KMS-11 (cell line): ENCODE measurements around the gene FXR1.
"Not testable (repeated sequence)": the region's sequence is repeated elsewhere in the genome, so short reads cannot be mapped to it uniquely, and the experiment has no call there.

ENCODE experiments used
- H2AFZ ChIP-seq: fragments of 200-600 bp; sonication (generic); 2 replicates; pipeline ENCODE4 v1.6.1; 2016; ENCODE audit warnings: antibody characterized with exemption, mixed run types, low read depth
- H3K27ac ChIP-seq: fragments of 200-600 bp; sonication (generic); 2 replicates; pipeline ENCODE4 v1.6.1; 2016; ENCODE audit warnings: mild to moderate bottlenecking, mixed run types
- H3K27me3 ChIP-seq: fragments of 200-600 bp; sonication (generic); 2 replicates; pipeline ENCODE4 v1.6.1; 2017; ENCODE audit warnings: mild to moderate bottlenecking, low read depth, mixed run types, moderate library complexity; ENCODE audit not compliant: insufficient read depth
- H3K36me3 ChIP-seq: fragments of 200-600 bp; sonication (generic); 2 replicates; pipeline ENCODE4 v1.6.1; 2017; ENCODE audit warnings: mild to moderate bottlenecking, mixed run types; ENCODE audit not compliant: insufficient read depth
- H3K4me1 ChIP-seq: fragments of 200-600 bp; sonication (generic); 2 replicates; pipeline ENCODE4 v1.6.1; 2016; ENCODE audit warnings: mild to moderate bottlenecking, low read depth, mixed run types; ENCODE audit not compliant: poor library complexity, severe bottlenecking
- H3K4me2 ChIP-seq: fragments of 200-600 bp; sonication (generic); 2 replicates; pipeline ENCODE4 v1.7.0; 2016; ENCODE audit warnings: mild to moderate bottlenecking, mixed run types
- H3K4me3 ChIP-seq: fragments of 200-600 bp; sonication (generic); IDR thresholded peaks from 2 replicates; pipeline ENCODE4 v1.6.1; 2017; ENCODE audit warnings: low read depth, low read length, mixed read lengths; ENCODE audit not compliant: insufficient read depth
- H3K79me2 ChIP-seq: fragments of 200-600 bp; sonication (generic); 2 replicates; pipeline ENCODE4 v1.6.1; 2016; ENCODE audit warnings: low read depth, mixed run types; ENCODE audit not compliant: insufficient read depth
- H3K9ac ChIP-seq: fragments of 200-600 bp; sonication (generic); 2 replicates; pipeline ENCODE4 v1.6.1; 2016; ENCODE audit warnings: mild to moderate bottlenecking, mixed run types
- H4K20me1 ChIP-seq: fragments of 200-600 bp; sonication (generic); 2 replicates; pipeline ENCODE4 v1.6.1; 2016; ENCODE audit warnings: mild to moderate bottlenecking, mixed run types; ENCODE audit not compliant: insufficient read depth
- TF ChIP-seq, protein P1 (sequence below): fragments of 200-600 bp; sonication (generic); conservative IDR thresholded peaks from 2 replicates; pipeline ENCODE4 v1.6.1; 2017; ENCODE audit warnings: low read depth, mild to moderate bottlenecking, antibody characterized with exemption, low read length, moderate library complexity, mixed read lengths

FXR1 gene

DNA sequence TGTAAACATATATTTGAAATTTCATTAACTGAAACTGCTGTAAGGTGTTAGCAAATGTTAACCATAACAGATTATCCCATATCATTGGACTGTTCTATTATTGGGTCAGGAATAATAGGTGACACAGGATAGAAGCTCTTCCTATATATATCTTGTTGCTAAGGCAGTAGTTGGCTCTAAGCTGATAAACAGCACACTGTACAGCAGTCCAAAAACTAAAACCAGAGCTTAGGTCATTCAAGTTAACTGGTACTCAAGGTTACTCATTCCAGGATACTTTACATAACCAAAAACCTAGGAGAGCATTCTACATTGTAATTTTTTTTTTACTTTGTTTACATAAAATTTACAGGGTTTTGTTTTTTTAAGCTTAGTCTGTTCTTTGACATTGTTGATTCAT lies 68.1 kb downstream of the FXR1 start:
- no peak overlapping the region for H3K9ac ChIP-seq
- no peak overlapping the region for H2AFZ ChIP-seq
- H3K4me1 ChIP-seq, result peaks cover 32% of the 10 kb centered on the region
- no peaks in the 10 kb centered on the region for H3K79me2 ChIP-seq
- no peak overlapping the region for H3K4me2 ChIP-seq
- TF ChIP-seq, protein P1, sequence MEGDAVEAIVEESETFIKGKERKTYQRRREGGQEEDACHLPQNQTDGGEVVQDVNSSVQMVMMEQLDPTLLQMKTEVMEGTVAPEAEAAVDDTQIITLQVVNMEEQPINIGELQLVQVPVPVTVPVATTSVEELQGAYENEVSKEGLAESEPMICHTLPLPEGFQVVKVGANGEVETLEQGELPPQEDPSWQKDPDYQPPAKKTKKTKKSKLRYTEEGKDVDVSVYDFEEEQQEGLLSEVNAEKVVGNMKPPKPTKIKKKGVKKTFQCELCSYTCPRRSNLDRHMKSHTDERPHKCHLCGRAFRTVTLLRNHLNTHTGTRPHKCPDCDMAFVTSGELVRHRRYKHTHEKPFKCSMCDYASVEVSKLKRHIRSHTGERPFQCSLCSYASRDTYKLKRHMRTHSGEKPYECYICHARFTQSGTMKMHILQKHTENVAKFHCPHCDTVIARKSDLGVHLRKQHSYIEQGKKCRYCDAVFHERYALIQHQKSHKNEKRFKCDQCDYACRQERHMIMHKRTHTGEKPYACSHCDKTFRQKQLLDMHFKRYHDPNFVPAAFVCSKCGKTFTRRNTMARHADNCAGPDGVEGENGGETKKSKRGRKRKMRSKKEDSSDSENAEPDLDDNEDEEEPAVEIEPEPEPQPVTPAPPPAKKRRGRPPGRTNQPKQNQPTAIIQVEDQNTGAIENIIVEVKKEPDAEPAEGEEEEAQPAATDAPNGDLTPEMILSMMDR, result no peak
- no peak overlapping the region for H3K27ac ChIP-seq
- no peaks in the 10 kb centered on the region for H3K27me3 ChIP-seq
- H3K36me3 ChIP-seq, result 0 out of 2 replicates have a peak, but pooled peaks cover 3% of the 10 kb centered on the region
- no peaks in the 10 kb centered on the region for H4K20me1 ChIP-seq
- H3K4me3 ChIP-seq, result no peak overlapping the region

- H3K36me3 ChIP-seq, result 0 out of 2 replicates have a peak, but pooled peaks cover 3% of the 10 kb centered on the region
- no peaks in the 10 kb centered on the region for H3K27me3 ChIP-seq
- no peak overlapping the region for H3K9ac ChIP-seq
- H4K20me1 ChIP-seq, result no peaks in the 10 kb centered on the region
- H3K4me1 ChIP-seq, result peaks cover 32% of the 10 kb centered on the region
- peak overlapping the region; percentile 18; the same call in 1 of the 2 replicates for H3K4me2 ChIP-seq
- H3K79me2 ChIP-seq, result no peaks in the 10 kb centered on the region
- no peak overlapping the region for H3K4me3 ChIP-seq
- no peak overlapping the region for H2AFZ ChIP-seq
- TF ChIP-seq, protein P1, result no peak
- peak overlapping the region; percentile 4; the same call in 1 of the 2 replicates for H3K27ac ChIP-seq
Measured at GRCh38 chr3:180981912-180982311, 69.4 kb downstream of the FXR1 start.

DNA sequence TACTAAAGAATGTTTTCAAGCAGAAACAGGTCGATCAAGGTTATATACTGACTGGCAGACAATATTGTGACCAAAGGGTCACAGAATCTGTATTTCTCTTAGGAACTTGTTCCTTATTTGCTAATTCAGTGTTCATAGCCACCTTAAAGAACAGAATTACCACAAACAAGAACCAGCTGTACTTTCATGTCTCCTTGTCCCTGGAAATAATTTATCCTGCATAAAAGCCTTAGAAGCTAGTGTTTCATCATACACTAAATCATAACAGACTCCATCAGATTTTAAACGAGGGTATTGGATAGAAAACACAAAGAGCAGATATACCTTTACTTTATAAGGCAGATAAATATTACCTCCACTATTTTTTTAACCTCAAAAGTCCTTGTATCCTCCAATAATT lies 70.7 kb downstream of the FXR1 start:
- Histone ChIP-seq H3K4me3 (no peak overlapping the region), H2AFZ (no peak overlapping the region), H3K9ac (no peak overlapping the region), H3K36me3 (0 out of 2 replicates have a peak, but pooled peaks cover 3% of the 10 kb centered on the region), H3K79me2 (peaks cover 8% of the 10 kb centered on the region; the same call in 1 of the 2 replicates), H3K4me2 (no peak overlapping the region), H3K27me3 (no peaks in the 10 kb centered on the region), H4K20me1 (no peaks in the 10 kb centered on the region), H3K4me1 (peaks cover 41% of the 10 kb centered on the region), H3K27ac (no peak overlapping the region)
- TF ChIP-seq, protein P1, result no peak

GRCh38 chr3:180986366-180986765 lies 73.9 kb downstream of the FXR1 start:
- H3K27me3 ChIP-seq, H3K4me2 ChIP-seq: not testable (repeated sequence)
- H3K4me1 ChIP-seq, result peaks cover 40% of the 10 kb centered on the region

GRCh38 chr3:180987344-180987743 lies 74.9 kb downstream of the FXR1 start:
- H3K4me1 ChIP-seq, result peaks cover 31% of the 10 kb centered on the region
- H3K36me3 ChIP-seq, result 0 out of 2 replicates have a peak, but pooled peaks cover 3% of the 10 kb centered on the region
- H4K20me1 ChIP-seq, result no peaks in the 10 kb centered on the region
- H3K4me2 ChIP-seq, result no peak overlapping the region
- H3K79me2 ChIP-seq, result peaks cover 13% of the 10 kb centered on the region; the same call in 1 of the 2 replicates
- TF ChIP-seq, protein P1, result no peak
- H2AFZ ChIP-seq, result no peak overlapping the region
- no peak overlapping the region for H3K27ac ChIP-seq
- H3K27me3 ChIP-seq, result no peaks in the 10 kb centered on the region
- H3K4me3 ChIP-seq, result no peak overlapping the region
- no peak overlapping the region for H3K9ac ChIP-seq

More at GRCh38 chr3:180986366-180986765, 73.9 kb downstream of the FXR1 start:
- not testable (repeated sequence) for H3K36me3 ChIP-seq, H3K27ac ChIP-seq, H4K20me1 ChIP-seq, H2AFZ ChIP-seq, H3K4me3 ChIP-seq, H3K9ac ChIP-seq
- H3K79me2 ChIP-seq, result peaks cover 13% of the 10 kb centered on the region; the same call in 1 of the 2 replicates
